CMK (cell line): ENCODE measurements around the gene NOP58.
"Not testable (repeated sequence)": the region's sequence is repeated elsewhere in the genome, so short reads cannot be mapped to it uniquely, and the experiment has no call there.

Experiments used
- DNase-seq: peaks from one replicate; pipeline ENCODE4 v3.0.0-alpha.2; 2010; ENCODE audit warnings: low read depth

Gene NOP58

GRCh38 chr2:202306034-202306433 lies 40.5 kb downstream of the NOP58 start:
- DNase-seq: no peak

GRCh38 chr2:202307690-202308089 lies 42.1 kb downstream of the NOP58 start:
- DNase-seq: no peak

GRCh38 chr2:202311823-202312388 lies 46.3 kb downstream of the NOP58 start:
- no peak for DNase-seq

- no peak for DNase-seq
Observed at GRCh38 chr2:202314116-202314515, 48.6 kb downstream of the NOP58 start.

- no peak for DNase-seq
Observed at GRCh38 chr2:202317080-202317857, 51.7 kb downstream of the NOP58 start.

- DNase-seq: not testable (repeated sequence)
Observed at GRCh38 chr2:202320362-202320761, 54.8 kb downstream of the NOP58 start.

- DNase-seq: no peak
Observed at GRCh38 chr2:202322435-202322834, 56.9 kb downstream of the NOP58 start.

GRCh38 chr2:202327858-202328257 lies 62.3 kb downstream of the NOP58 start:
- no peak for DNase-seq

GRCh38 chr2:202335791-202336467 lies 70.4 kb downstream of the NOP58 start:
- DNase-seq: no peak

- no peak for DNase-seq
Observed at GRCh38 chr2:202337151-202337550, 71.6 kb downstream of the NOP58 start.

GRCh38 chr2:202337706-202338346 lies 72.3 kb downstream of the NOP58 start:
- no peak for DNase-seq

- no peak for DNase-seq
Observed at GRCh38 chr2:202339071-202339870, 73.7 kb downstream of the NOP58 start.

- DNase-seq: no peak
Observed at GRCh38 chr2:202344178-202344577, 78.6 kb downstream of the NOP58 start.

GRCh38 chr2:202346180-202346579 lies 80.6 kb downstream of the NOP58 start:
- DNase-seq: no peak
